HEK293T (cell line): ENCODE measurements around the gene LINGO1.

Source experiments
- ARNT ChIP-seq: fragments of 450-650 bp; IDR thresholded peaks from 2 replicates; pipeline ENCODE4 v1.6.1; 2017; ENCODE audit warnings: mild to moderate bottlenecking
- BHLHE40 ChIP-seq: fragments of 450-650 bp; IDR thresholded peaks from 2 replicates; pipeline ENCODE4 v1.6.1; 2016; ENCODE audit warnings: mild to moderate bottlenecking, moderate library complexity, borderline replicate concordance
- ELF4 ChIP-seq: fragments of 450-650 bp; IDR thresholded peaks from 2 replicates; pipeline ENCODE4 v1.6.1; 2017; ENCODE audit warnings: antibody characterized with exemption
- FOXA1 ChIP-seq: fragments of 450-650 bp; IDR thresholded peaks from 2 replicates; pipeline ENCODE4 v1.6.1; 2016; ENCODE audit warnings: mild to moderate bottlenecking
- FOXK2 ChIP-seq: fragments of 450-650 bp; IDR thresholded peaks from 2 replicates; pipeline ENCODE4 v1.6.1; 2016; ENCODE audit warnings: mild to moderate bottlenecking
- FOXM1 ChIP-seq: fragments of 450-650 bp; IDR thresholded peaks from 2 replicates; pipeline ENCODE4 v1.6.1; 2017; ENCODE audit warnings: mild to moderate bottlenecking, borderline replicate concordance
- LEF1 ChIP-seq: fragments of 450-650 bp; IDR thresholded peaks from 2 replicates; pipeline ENCODE4 v1.6.1; 2017; ENCODE audit warnings: mild to moderate bottlenecking, borderline replicate concordance
- NFRKB ChIP-seq: fragments of 450-650 bp; IDR thresholded peaks from 2 replicates; pipeline ENCODE4 v1.6.1; 2016; ENCODE audit warnings: mild to moderate bottlenecking, moderate library complexity
- PKNOX1 ChIP-seq: fragments of 450-650 bp; IDR thresholded peaks from 2 replicates; pipeline ENCODE4 v1.6.1; 2016
- SP1 ChIP-seq: fragments of 450-650 bp; IDR thresholded peaks from 2 replicates; pipeline ENCODE4 v1.6.1; 2017
- SUZ12 ChIP-seq: fragments of 450-650 bp; IDR thresholded peaks from 2 replicates; pipeline ENCODE4 v1.6.1; 2016; ENCODE audit warnings: mild to moderate bottlenecking
- TARDBP ChIP-seq: fragments of 450-650 bp; IDR thresholded peaks from 2 replicates; pipeline ENCODE4 v1.6.1; 2016

DNA sequence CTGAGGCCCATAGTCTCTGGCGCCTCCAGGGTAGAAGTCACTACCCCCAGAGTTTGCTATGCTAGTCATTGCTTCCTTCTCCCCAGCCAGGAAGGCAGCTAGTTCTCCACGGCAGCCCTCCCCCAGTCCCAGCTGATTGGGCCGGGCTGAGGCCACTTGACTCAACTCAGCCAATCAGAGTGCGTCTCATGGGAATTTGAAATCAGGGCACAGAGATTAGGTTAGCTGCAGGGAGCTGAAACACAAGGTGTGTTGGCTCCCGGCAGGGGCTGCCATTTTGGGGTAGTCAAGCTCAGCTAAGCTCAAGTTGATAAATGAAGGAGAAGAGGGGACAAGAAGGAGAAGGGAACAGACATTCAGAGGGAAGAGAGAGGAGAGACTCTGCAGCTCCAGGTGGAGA is 32.8 kb downstream of the LINGO1 start:
- TF ChIP-seq LEF1 (no peak), TARDBP (no peak), PKNOX1 (peak; percentile 55), ELF4 (no peak), FOXK2 (no peak), NFRKB (no peak), FOXM1 (no peak), SP1 (no peak), ARNT (no peak), FOXA1 (no peak), BHLHE40 (no peak), SUZ12 (no peak)
